HG03139 (cell line): Measurements from ENCODE around the gene STUM.

Experiments
- ATAC-seq: cut with Tn5 transposase; IDR thresholded peaks from one replicate; pipeline ENCODE4 v1.9.1; 2021; ENCODE audit not compliant: unreplicated experiment

STUM gene

GRCh38 chr1:226558036-226558650 is 9.6 kb downstream of the STUM start:
- no peak for ATAC-seq

- no peak for ATAC-seq
Observed at GRCh38 chr1:226560243-226560642, 11.7 kb downstream of the STUM start.

GRCh38 chr1:226562989-226563388 is 14.4 kb downstream of the STUM start:
- ATAC-seq = no peak

GRCh38 chr1:226563666-226564065 is 15.1 kb downstream of the STUM start:
- ATAC-seq = no peak

- no peak for ATAC-seq
Observed at GRCh38 chr1:226565476-226565875, 16.9 kb downstream of the STUM start.

GRCh38 chr1:226566234-226566633 is 17.7 kb downstream of the STUM start:
- ATAC-seq = no peak

- no peak for ATAC-seq
Observed at GRCh38 chr1:226566760-226567159, 18.2 kb downstream of the STUM start.

- ATAC-seq = no peak
Observed at GRCh38 chr1:226568077-226568831, 19.7 kb downstream of the STUM start.

GRCh38 chr1:226568975-226569741 is 20.6 kb downstream of the STUM start:
- ATAC-seq = no peak

- ATAC-seq = no peak
Observed at GRCh38 chr1:226569879-226570547, 21.4 kb downstream of the STUM start.

GRCh38 chr1:226571893-226572292 is 23.3 kb downstream of the STUM start:
- no peak for ATAC-seq

GRCh38 chr1:226572325-226572726 is 23.8 kb downstream of the STUM start:
- no peak for ATAC-seq

- no peak for ATAC-seq
Observed at GRCh38 chr1:226574044-226574443, 25.5 kb downstream of the STUM start.

- no peak for ATAC-seq
Observed at GRCh38 chr1:226574591-226575435, 26.2 kb downstream of the STUM start.

- ATAC-seq = no peak
Observed at GRCh38 chr1:226575436-226575720, 26.8 kb downstream of the STUM start.

- ATAC-seq = no peak
Observed at GRCh38 chr1:226575739-226576378, 27.3 kb downstream of the STUM start.

- ATAC-seq = no peak
Observed at GRCh38 chr1:226576601-226577000, 28.0 kb downstream of the STUM start.

GRCh38 chr1:226577401-226578180 is 29.0 kb downstream of the STUM start:
- ATAC-seq = no peak

- no peak for ATAC-seq
Observed at GRCh38 chr1:226578946-226579578, 30.5 kb downstream of the STUM start.
